B cell (primary cell): ENCODE data around the gene CYTH4. TPM values are rescaled to one million over a fixed set of nuclear protein-coding genes. Genes with fewer than 3 reads are reported as not detected.
A peak's percentile ranks its signal among the peaks of the same experiment; 100 is the strongest.

Experiments used
- ATAC-seq: fragments of 200-7000 bp; cut with Tn5 transposase; one replicate; pipeline ENCODE4 v1.10.0; 2021; ENCODE audit warnings: low read depth, mild to moderate bottlenecking, moderate number of reproducible peaks, moderate library complexity
- CTCF ChIA-PET: fragments of 350-600 bp; sonication (Branson Sonifier 250); formaldehyde crosslinking; loops from one replicate; lab custom pipeline; 2021; ENCODE audit warnings: antibody characterized with exemption, inconsistent platforms; lab: Charles Lee
- POLR2A ChIA-PET: fragments of 350-600 bp; sonication (Branson Sonifier 250); formaldehyde crosslinking; loops from one replicate; lab custom pipeline; 2021; ENCODE audit warnings: antibody characterized with exemption; lab: Charles Lee
- DNase-seq: peaks from one replicate; pipeline ENCODE4 v3.0.0; 2013
- H2AFZ ChIP-seq: 2 replicates; pipeline ENCODE4 v1.6.1; 2012; ENCODE audit warnings: mild to moderate bottlenecking, low read depth, low read length; ENCODE audit not compliant: insufficient read depth, poor library complexity, severe bottlenecking
- H3K27ac ChIP-seq, 2 donors: 1 replicate in 1 of 2; 2 replicates in 1 of 2; pipeline ENCODE4 v1.5.1; 2012 to 2013; ENCODE audit warnings: low read length in 2 of 2, mild to moderate bottlenecking in 2 of 2, moderate library complexity in 1 of 2
- H3K27me3 ChIP-seq, 4 experiments: fragments of 200-600 bp in 1 of 4; sonication (generic) in 1 of 4; replicated peaks in 1 of 4; 1 replicate in 2 of 4; 2 replicates in 2 of 4; pipeline versions ENCODE4 v1.6.1 to v1.7.0; 2013 to 2016; ENCODE audit warnings: low read length in 3 of 4, mild to moderate bottlenecking in 2 of 4, mixed read lengths in 1 of 4, moderate library complexity in 1 of 4; ENCODE audit not compliant: insufficient read depth in 4 of 4, control insufficient read depth in 3 of 4; ENCODE audit errors: control extremely low read depth in 1 of 4
- H3K36me3 ChIP-seq, 2 experiments: replicated peaks in 1 of 2; 1 replicate in 1 of 2; 2 replicates in 1 of 2; pipeline versions ENCODE4 v1.6.1 to v1.7.1; 2013; ENCODE audit warnings: low read length in 1 of 2; ENCODE audit not compliant: insufficient read depth in 2 of 2, control insufficient read depth in 1 of 2; ENCODE audit errors: control extremely low read depth in 1 of 2, extremely low read depth in 1 of 2
- H3K4me1 ChIP-seq, 2 donors: fragments of 200-600 bp in 1 of 2; sonication (generic) in 1 of 2; 1 replicate in 1 of 2; 2 replicates in 1 of 2; pipeline versions ENCODE4 v1.5.1 to v1.6.1; 2013 to 2017; ENCODE audit warnings: low read length in 2 of 2; ENCODE audit not compliant: control insufficient read depth in 2 of 2, insufficient read depth in 2 of 2
- H3K4me2 ChIP-seq: replicated peaks from 2 replicates; pipeline ENCODE3; 2012; ENCODE audit warnings: mild to moderate bottlenecking, low read depth, low read length; ENCODE audit not compliant: poor library complexity, severe bottlenecking
- H3K4me3 ChIP-seq, 5 experiments: fragments of 200-600 bp in 1 of 5; sonication (generic) in 1 of 5; 1 replicate in 3 of 5; 2 replicates in 2 of 5; pipeline versions ENCODE4 v1.5.1 to v1.7.0; 2011 to 2016; ENCODE audit warnings: low read length in 4 of 5, mild to moderate bottlenecking in 4 of 5, low read depth in 2 of 5, control low read depth in 1 of 5, moderate library complexity in 1 of 5; ENCODE audit not compliant: insufficient read depth in 1 of 5; ENCODE audit errors: control extremely low read depth in 1 of 5, extremely low read depth in 1 of 5
- H3K79me2 ChIP-seq: fragments of 200-600 bp; sonication (generic); one replicate; pipeline ENCODE4 v1.6.0; 2016; ENCODE audit warnings: low read length; ENCODE audit not compliant: control insufficient read depth, insufficient read depth
- H3K9ac ChIP-seq: fragments of 200-600 bp; sonication (generic); 2 replicates; pipeline ENCODE4 v1.6.1; 2017; ENCODE audit warnings: mild to moderate bottlenecking, low read length, moderate library complexity
- H3K9me3 ChIP-seq, 3 donors: one replicate each; pipeline versions ENCODE4 v1.6.1 to v1.7.1; 2013; ENCODE audit warnings: low read length in 2 of 3; ENCODE audit not compliant: control insufficient read depth in 2 of 3, insufficient read depth in 1 of 3; ENCODE audit errors: control extremely low read depth in 1 of 3
- H4K20me1 ChIP-seq: 2 replicates; pipeline ENCODE4 v1.6.0; 2012; ENCODE audit warnings: mild to moderate bottlenecking, low read length; ENCODE audit not compliant: insufficient read depth, control insufficient read depth, poor library complexity, severe bottlenecking
- H3K27ac Mint-ChIP-seq: one replicate; pipeline ENCODE4 v1.8.0; 2021; ENCODE audit warnings: mixed read lengths
- H3K27me3 Mint-ChIP-seq: one replicate; pipeline ENCODE4 v1.8.0; 2021; ENCODE audit warnings: mixed read lengths
- H3K4me1 Mint-ChIP-seq: one replicate; pipeline ENCODE4 v1.8.0; 2021; ENCODE audit warnings: mixed read lengths
- H3K4me3 Mint-ChIP-seq: one replicate; pipeline ENCODE4 v1.8.0; 2021; ENCODE audit warnings: mixed read lengths
- H3K9me3 Mint-ChIP-seq: one replicate; pipeline ENCODE4 v1.8.0; 2022; ENCODE audit warnings: mixed read lengths; ENCODE audit not compliant: insufficient read depth
- EZH2 ChIP-seq: IDR thresholded peaks from 2 replicates; pipeline ENCODE4 v1.6.1; 2012; ENCODE audit warnings: borderline replicate concordance, low read depth, mild to moderate bottlenecking, moderate library complexity, low read length; ENCODE audit not compliant: insufficient read depth, poor library complexity, severe bottlenecking
- WGBS: methylation state at CpG from one replicate; pipeline ENCODE4 v1.1.5; 2013; ENCODE audit warnings: missing lambda C conversion rate; ENCODE audit not compliant: insufficient coverage; 5-methylcytosine and 5-hydroxymethylcytosine counted together
- intact Hi-C: fragments of 100-400 bp; cut with micrococcal nuclease; formaldehyde crosslinking; loops from one replicate; pipeline ENCODE4 v1.10.0; 2022
- polyA plus RNA-seq: library from polyadenylated mRNA; depleted of rRNA; stranded (reverse); fragments of >200 nt; gene quantifications from 2 replicates; pipeline ENCODE4 v1.2.3, GENCODE V29; 2012
- total RNA-seq, 2 donors: library from RNA; stranded (reverse); fragments of 120-200 nt in 1 of 2; gene quantifications; 1 replicate in 1 of 2; 2 replicates in 1 of 2; pipeline versions ENCODE4 v1.2.3 to v1.2.4, GENCODE V29; 2013 to 2022
- TF ChIP-seq, protein P1 (sequence below): fragments of 200-600 bp; IDR thresholded peaks from one replicate; pipeline ENCODE4 v1.8.0; 2022; ENCODE audit warnings: antibody characterized with exemption, mild to moderate bottlenecking

The CYTH4 gene
- total and polyA plus RNA-seq, 2 donors (not counting 1 experiment from before 2014, with no cell fraction given): 98.0 to 154 TPM

DNA sequence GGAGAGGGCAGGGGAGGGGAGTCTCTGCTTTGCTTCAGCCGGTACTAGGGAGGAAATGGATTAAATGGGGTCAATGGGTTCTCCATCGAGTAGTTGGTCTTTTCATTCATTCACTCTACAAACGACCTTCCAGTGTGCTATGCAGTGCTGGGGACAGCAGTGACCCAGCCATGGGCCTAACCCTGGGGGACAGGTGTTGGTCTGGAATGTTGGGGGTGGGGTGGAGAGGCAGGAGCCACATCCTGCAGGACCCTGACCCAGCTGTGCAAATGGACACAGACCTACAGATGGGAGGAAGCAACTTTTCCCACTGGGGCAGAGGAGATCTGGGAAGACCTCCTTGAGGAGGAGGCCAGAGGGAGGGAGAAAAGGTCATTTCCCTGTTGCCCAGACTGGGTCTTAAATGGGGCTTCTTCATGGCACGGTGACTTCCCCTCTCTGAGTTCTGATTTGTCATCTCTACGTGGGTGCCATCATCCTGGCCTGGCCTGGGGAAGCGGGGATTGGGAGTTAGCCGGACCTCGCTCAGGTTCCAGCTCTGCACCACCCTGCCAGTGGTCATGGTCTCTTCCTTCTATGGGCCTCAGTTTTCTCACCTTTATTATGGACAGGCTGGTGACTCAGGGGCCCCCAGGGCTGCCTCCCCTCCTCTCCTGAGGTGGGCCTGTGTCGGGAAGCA, 2.0 kb downstream of the CYTH4 start:
- Mint-ChIP-seq H3K4me3 (peak overlapping the region; percentile 89), H3K9me3 (no peaks in the 10 kb centered on the region), H3K4me1 (peaks cover 83% of the 10 kb centered on the region), H3K27me3 (no peaks in the 10 kb centered on the region), H3K27ac (peak overlapping the region; percentile 97)
- Histone ChIP-seq H3K4me2 (peak overlapping the region; percentile 95), H3K9me3 (peaks cover 0 to 9% (median 0%) of the 10 kb centered on the region in 3 donors), H3K9ac (peak overlapping the region; percentile 90), H3K36me3 (peaks cover 8 to 27% of the 10 kb centered on the region in 2 experiments), H3K27ac (peak overlapping the region; percentile 79 to 83), H2AFZ (no peak overlapping the region), H3K27me3 (no peaks in the 10 kb centered on the region), H3K79me2 (peaks cover 53% of the 10 kb centered on the region), H4K20me1 (peaks cover 35% of the 10 kb centered on the region), H3K4me3 (peak overlapping the region; percentile 78 to 100 (median 94)), H3K4me1 (peaks cover 27 to 56% of the 10 kb centered on the region in 2 donors)
- ChIA-PET POLR2A (interaction anchor here (0.6 to 1.6 kb wide), 7 partner anchors 9 to 149 kb away, joined by 3 to 16 read pairs (median 5); partner anchors contain the start of gene RAC2), CTCF (interaction anchor here (1.0 to 11.9 kb wide), 11 partner anchors 12 to 139 kb away, joined by 3 to 126 read pairs (median 4); no protein-coding TSS in a partner anchor)
- 3% methylated on average over 6 of the region's 9 CpGs for WGBS
- ATAC-seq (no peak), DNase-seq (no peak)
- TF ChIP-seq, protein P1, sequence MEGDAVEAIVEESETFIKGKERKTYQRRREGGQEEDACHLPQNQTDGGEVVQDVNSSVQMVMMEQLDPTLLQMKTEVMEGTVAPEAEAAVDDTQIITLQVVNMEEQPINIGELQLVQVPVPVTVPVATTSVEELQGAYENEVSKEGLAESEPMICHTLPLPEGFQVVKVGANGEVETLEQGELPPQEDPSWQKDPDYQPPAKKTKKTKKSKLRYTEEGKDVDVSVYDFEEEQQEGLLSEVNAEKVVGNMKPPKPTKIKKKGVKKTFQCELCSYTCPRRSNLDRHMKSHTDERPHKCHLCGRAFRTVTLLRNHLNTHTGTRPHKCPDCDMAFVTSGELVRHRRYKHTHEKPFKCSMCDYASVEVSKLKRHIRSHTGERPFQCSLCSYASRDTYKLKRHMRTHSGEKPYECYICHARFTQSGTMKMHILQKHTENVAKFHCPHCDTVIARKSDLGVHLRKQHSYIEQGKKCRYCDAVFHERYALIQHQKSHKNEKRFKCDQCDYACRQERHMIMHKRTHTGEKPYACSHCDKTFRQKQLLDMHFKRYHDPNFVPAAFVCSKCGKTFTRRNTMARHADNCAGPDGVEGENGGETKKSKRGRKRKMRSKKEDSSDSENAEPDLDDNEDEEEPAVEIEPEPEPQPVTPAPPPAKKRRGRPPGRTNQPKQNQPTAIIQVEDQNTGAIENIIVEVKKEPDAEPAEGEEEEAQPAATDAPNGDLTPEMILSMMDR: no peak
- TF ChIP-seq EZH2: no peak
- intact Hi-C loops: loop anchor here (2.0 kb wide), 1 partner anchor 39 kb away; the partner anchor contains the start of gene RAC2
